Activated CD4-positive, alpha-beta memory T cell treated with anti-CD3 and anti-CD28 coated beads for 36 hours (primary cell): Measurements from ENCODE around the gene GNG13. TPM values are rescaled to one million over a fixed set of nuclear protein-coding genes. Genes with fewer than 3 reads are reported as not detected.

Experiments
- CTCF ChIA-PET: fragments of 350-600 bp; sonication (Branson Sonifier 250); formaldehyde crosslinking; loops from one replicate; lab custom pipeline; 2021; ENCODE audit warnings: antibody characterized with exemption, inconsistent platforms; lab: Charles Lee
- POLR2A ChIA-PET: fragments of 350-600 bp; sonication (Branson Sonifier 250); formaldehyde crosslinking; loops from one replicate; lab custom pipeline; 2021; ENCODE audit warnings: antibody characterized with exemption; lab: Charles Lee
- DNase-seq: peaks from one replicate; pipeline ENCODE4 v3.0.0-alpha.2; 2020
- H3K27ac Mint-ChIP-seq: one replicate; pipeline ENCODE4 v1.8.0; 2021; ENCODE audit warnings: mixed read lengths
- H3K27me3 Mint-ChIP-seq: one replicate; pipeline ENCODE4 v1.8.0; 2021; ENCODE audit warnings: mixed read lengths
- H3K36me3 Mint-ChIP-seq: one replicate; pipeline ENCODE4 v1.8.0; 2021; ENCODE audit warnings: mixed read lengths
- H3K4me1 Mint-ChIP-seq: one replicate; pipeline ENCODE4 v1.8.0; 2021; ENCODE audit warnings: low read depth, mixed read lengths
- H3K4me3 Mint-ChIP-seq: one replicate; pipeline ENCODE4 v1.8.0; 2021; ENCODE audit warnings: mild to moderate bottlenecking, mixed read lengths
- H3K9me3 Mint-ChIP-seq: one replicate; pipeline ENCODE4 v1.8.0; 2021; ENCODE audit warnings: mixed read lengths
- intact Hi-C: fragments of 100-400 bp; cut with micrococcal nuclease; formaldehyde crosslinking; loops from one replicate; pipeline ENCODE4 v1.15.1; 2023
- total RNA-seq, 2 experiments: library from RNA; stranded (reverse); gene quantifications; one replicate each; pipeline ENCODE4 v1.2.3, GENCODE V29; 2021

Gene GNG13
- total RNA-seq, 2 experiments from 2014 or later: not detected

DNA sequence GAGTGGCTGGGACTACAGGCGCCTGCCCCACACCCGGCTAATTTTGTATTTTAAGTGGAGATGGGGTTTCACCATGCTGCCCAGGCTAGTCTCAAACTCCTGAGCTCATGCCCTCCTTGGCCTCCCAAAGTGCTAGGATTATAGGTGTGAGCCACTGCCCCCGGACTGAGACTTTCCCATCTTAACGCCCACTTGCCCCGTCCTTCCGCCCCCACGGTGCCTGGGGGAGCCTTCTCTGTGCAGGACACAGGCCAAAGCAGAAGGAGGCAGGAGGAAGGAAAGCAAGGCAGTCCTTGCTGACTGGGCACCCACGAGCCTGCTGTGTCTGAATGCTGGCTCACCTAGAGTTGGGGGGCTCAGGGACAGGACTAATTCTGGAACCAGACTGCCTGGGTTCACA, 17.6 kb upstream of the GNG13 start:
- H3K36me3 Mint-ChIP-seq: no peaks in the 10 kb centered on the region
- peaks cover 17% of the 10 kb centered on the region for H3K27me3 Mint-ChIP-seq
- no peak overlapping the region for H3K4me3 Mint-ChIP-seq
- intact Hi-C loops: loop anchor here (5.0 kb wide), 1 partner anchor 239 kb away; no protein-coding TSS in a partner anchor
- CTCF ChIA-PET: no interaction called here
- H3K9me3 Mint-ChIP-seq: no peaks in the 10 kb centered on the region
- no peak for DNase-seq
- POLR2A ChIA-PET: no interaction called here
- H3K27ac Mint-ChIP-seq: no peak overlapping the region
- peaks cover 10% of the 10 kb centered on the region for H3K4me1 Mint-ChIP-seq

DNA sequence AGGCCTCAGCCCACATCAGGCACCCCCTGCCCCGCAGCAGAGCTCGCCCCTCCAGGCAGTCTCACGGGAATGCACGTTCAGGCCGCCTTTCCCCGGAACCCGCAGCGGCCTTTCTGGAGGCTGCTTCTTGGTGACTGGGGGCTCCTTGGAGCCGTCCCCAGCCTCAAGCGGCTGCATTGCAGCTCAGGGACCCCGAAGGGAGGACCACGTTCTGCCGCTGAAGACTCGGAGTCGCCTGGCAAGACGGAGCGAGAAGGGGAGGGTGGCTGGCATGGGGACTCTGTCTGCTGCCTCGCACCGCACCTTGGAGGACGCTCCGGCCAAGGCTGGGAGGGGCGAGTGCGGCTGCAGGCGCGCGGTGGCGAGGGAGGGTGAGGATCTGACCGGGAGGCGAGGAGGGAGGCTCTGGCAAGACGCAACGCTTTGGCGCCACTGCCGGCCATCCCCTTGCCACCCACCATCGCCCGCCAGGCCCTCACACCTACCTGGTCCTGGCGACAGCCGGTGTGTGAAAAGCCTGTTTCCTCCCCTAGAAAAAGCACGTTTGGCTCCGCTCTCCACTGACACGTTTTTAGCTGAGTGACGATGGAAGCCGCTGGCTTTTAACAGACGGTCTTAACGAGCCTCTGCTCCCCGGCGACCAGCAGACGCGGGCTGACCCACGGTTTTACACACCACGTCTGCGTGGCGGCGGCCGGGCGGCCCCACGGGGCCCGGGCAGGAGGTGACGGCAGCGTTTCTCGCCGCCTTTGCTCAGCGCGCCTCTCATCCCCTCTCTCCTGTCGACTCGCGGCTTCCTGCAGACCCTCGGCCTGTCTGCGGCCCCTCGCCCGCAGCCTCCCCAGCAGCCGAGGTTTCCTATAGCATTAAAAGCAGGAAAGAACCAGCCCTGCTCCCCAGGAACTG, 16.7 kb upstream of the GNG13 start:
- no peaks in the 10 kb centered on the region for H3K9me3 Mint-ChIP-seq
- peaks cover 10% of the 10 kb centered on the region for H3K4me1 Mint-ChIP-seq
- ChIA-PET CTCF (no interaction called here), POLR2A (no interaction called here)
- intact Hi-C loops: loop anchor here (5.0 kb wide), 1 partner anchor 240 kb away; no protein-coding TSS in a partner anchor
- H3K36me3 Mint-ChIP-seq: no peaks in the 10 kb centered on the region
- H3K4me3 Mint-ChIP-seq: no peak overlapping the region
- no peak for DNase-seq
- H3K27ac Mint-ChIP-seq: no peak overlapping the region
- H3K27me3 Mint-ChIP-seq: peaks cover 22% of the 10 kb centered on the region

GRCh38 chr16:815861-816260, 15.3 kb upstream of the GNG13 start:
- H3K4me1 Mint-ChIP-seq: peaks cover 10% of the 10 kb centered on the region
- POLR2A ChIA-PET: no interaction called here
- CTCF ChIA-PET: interaction anchor here (0.7 to 3.5 kb wide), 2 partner anchors 164 to 240 kb away, joined by 3 to 13 read pairs; no protein-coding TSS in a partner anchor
- H3K36me3 Mint-ChIP-seq: no peaks in the 10 kb centered on the region
- DNase-seq: no peak
- no peak overlapping the region for H3K27ac Mint-ChIP-seq
- intact Hi-C loops: loop anchor here (5.0 kb wide), 1 partner anchor 241 kb away; no protein-coding TSS in a partner anchor
- peaks cover 26% of the 10 kb centered on the region for H3K27me3 Mint-ChIP-seq
- no peaks in the 10 kb centered on the region for H3K9me3 Mint-ChIP-seq
- H3K4me3 Mint-ChIP-seq: no peak overlapping the region

DNA sequence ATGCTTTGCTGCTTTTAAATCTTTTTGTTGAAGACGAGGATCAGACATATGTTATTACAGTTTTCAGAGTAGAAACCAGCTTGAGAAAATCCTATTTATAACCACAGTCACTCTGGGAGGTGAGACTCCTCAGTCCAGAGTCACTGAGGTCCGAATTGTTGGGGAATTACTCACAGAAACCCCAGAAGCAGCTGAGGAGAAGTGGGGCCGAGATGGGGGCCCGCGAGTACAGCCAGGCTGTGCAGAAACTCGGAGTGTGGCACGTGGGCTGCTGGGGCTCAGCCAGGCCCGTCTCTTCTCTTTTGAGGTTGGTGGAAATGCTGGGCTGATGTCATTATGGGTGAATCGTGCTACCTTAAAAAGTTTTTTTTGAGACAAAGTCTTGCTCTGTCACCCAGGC, 14.4 kb upstream of the GNG13 start:
- POLR2A ChIA-PET: no interaction called here
- Mint-ChIP-seq H3K27ac (no peak overlapping the region), H3K36me3 (no peaks in the 10 kb centered on the region), H3K4me1 (peaks cover 8% of the 10 kb centered on the region), H3K27me3 (peaks cover 24% of the 10 kb centered on the region), H3K4me3 (no peak overlapping the region), H3K9me3 (no peaks in the 10 kb centered on the region)
- intact Hi-C loops: loop anchor here (5.0 kb wide), 1 partner anchor 242 kb away; no protein-coding TSS in a partner anchor
- DNase-seq: no peak
- CTCF ChIA-PET: interaction anchor here (0.8 to 3.5 kb wide), 3 partner anchors 240 to 288 kb away, joined by 3 to 13 read pairs (median 3); no protein-coding TSS in a partner anchor

DNA sequence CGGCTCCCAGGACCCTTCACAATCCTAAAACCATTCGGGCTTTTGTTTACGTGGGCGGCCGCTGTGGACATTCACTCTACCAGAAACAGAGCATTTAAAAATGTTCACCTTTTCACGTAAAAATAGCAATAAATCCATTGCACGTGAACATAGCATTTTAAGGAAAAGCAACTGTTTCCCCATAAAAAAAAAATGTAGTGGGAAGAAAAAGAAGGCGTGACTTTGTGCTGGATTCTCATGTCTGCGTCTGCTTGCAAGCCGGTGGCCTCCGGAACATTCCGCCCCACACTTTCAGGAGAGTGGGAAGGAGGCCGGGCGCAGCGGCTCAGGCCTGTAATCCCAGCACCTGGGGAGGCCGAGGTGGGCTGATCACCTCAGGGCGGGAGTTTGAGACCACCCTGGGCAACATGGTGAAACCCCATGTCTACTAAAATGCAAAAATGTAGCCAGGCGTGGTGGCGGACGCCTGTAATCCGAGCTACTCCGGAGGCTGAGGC, 13.4 kb upstream of the GNG13 start:
- Mint-ChIP-seq H3K9me3 (no peaks in the 10 kb centered on the region), H3K4me3 (no peak overlapping the region), H3K27me3 (peaks cover 22% of the 10 kb centered on the region), H3K36me3 (no peaks in the 10 kb centered on the region), H3K4me1 (no peaks in the 10 kb centered on the region), H3K27ac (no peak overlapping the region)
- CTCF ChIA-PET: interaction anchor here (0.8 to 3.5 kb wide), 3 partner anchors 241 to 289 kb away, joined by 3 to 13 read pairs (median 3); no protein-coding TSS in a partner anchor
- DNase-seq: no peak
- intact Hi-C loops: no loop called here
- POLR2A ChIA-PET: no interaction called here

DNA sequence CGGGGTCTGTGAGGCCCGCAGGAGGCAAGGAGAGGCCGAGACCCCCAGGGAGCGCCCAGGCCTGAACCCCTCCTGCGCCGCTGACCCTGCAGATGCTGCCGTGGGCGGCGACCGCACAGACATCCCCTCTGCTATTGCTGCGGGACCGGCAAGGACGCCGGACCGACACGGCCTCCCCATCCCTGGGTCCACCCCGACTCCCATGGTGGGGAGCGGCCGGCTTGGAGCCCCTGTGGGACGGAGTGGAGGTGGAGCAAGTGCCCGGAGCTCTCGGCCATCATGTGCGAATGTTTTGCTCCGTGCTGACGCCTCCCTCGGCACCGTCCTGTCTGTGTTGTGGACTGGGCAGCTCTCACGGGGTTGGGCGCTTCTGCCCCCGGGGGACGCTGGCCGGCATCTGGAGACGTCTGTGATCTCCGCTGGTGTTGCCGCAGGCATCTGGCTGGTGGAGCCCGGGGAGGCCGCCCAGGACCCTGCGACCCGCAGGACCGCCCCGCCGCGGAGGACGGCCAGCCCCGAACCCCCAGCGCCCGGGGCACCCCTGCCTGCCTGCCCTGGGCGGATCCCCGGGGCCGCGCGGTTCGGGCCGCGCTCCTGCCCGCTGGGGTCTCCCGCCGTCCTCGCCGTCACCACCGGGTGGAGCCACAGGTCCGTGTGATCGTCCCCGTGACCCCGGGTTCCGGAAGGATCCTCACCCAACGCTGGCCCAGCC, 12.8 kb upstream of the GNG13 start:
- Mint-ChIP-seq H3K27me3 (peaks cover 22% of the 10 kb centered on the region), H3K9me3 (no peaks in the 10 kb centered on the region), H3K36me3 (no peaks in the 10 kb centered on the region), H3K4me3 (no peak overlapping the region), H3K4me1 (peaks cover 3% of the 10 kb centered on the region), H3K27ac (no peak overlapping the region)
- intact Hi-C loops: no loop called here
- POLR2A ChIA-PET: no interaction called here
- CTCF ChIA-PET: interaction anchor here (3.5 kb wide), 1 partner anchor 242 kb away, joined by 13 read pairs; no protein-coding TSS in a partner anchor
- DNase-seq: peak; percentile 61

- Mint-ChIP-seq H3K27ac (peak overlapping the region; percentile 87), H3K4me3 (peak overlapping the region; percentile 95), H3K27me3 (peaks cover 11% of the 10 kb centered on the region), H3K4me1 (peaks cover 11% of the 10 kb centered on the region), H3K9me3 (no peaks in the 10 kb centered on the region), H3K36me3 (no peaks in the 10 kb centered on the region)
- intact Hi-C loops: loop anchor here (5.0 kb wide), 1 partner anchor 164 kb away; the partner anchor contains the start of gene LMF1
- ChIA-PET POLR2A (no interaction called here), CTCF (no interaction called here)
- no peak for DNase-seq
Measured at GRCh38 chr16:808085-808386, 7.5 kb upstream of the GNG13 start.

- POLR2A ChIA-PET: interaction anchor here (2.0 kb wide), 1 partner anchor 19 kb away, joined by 7 read pairs; the partner anchor contains the start of genes CHTF18 and RPUSD1
- CTCF ChIA-PET: no interaction called here
- intact Hi-C loops: loop anchor here (5.0 kb wide), 1 partner anchor 165 kb away; the partner anchor contains the start of gene LMF1
Measured at GRCh38 chr16:807347-808084, 7.0 kb upstream of the GNG13 start.

GRCh38 chr16:805474-805873, 4.9 kb upstream of the GNG13 start:
- Mint-ChIP-seq H3K36me3 (no peaks in the 10 kb centered on the region), H3K9me3 (no peaks in the 10 kb centered on the region), H3K27me3 (peaks cover 9% of the 10 kb centered on the region), H3K4me3 (no peak overlapping the region), H3K4me1 (peaks cover 11% of the 10 kb centered on the region), H3K27ac (no peak overlapping the region)
- DNase-seq: no peak
- intact Hi-C loops: loop anchor here (5.0 kb wide), 1 partner anchor 167 kb away; the partner anchor contains the start of gene LMF1
- POLR2A ChIA-PET: interaction anchor here (2.0 kb wide), 1 partner anchor 17 kb away, joined by 7 read pairs; the partner anchor contains the start of genes CHTF18 and RPUSD1
- CTCF ChIA-PET: interaction anchor here (1.5 kb wide), 1 partner anchor 93 kb away, joined by 3 read pairs; no protein-coding TSS in a partner anchor

More at GRCh38 chr16:807347-808084, 7.0 kb upstream of the GNG13 start:
- Mint-ChIP-seq H3K27me3 (peaks cover 7% of the 10 kb centered on the region), H3K4me3 (peak overlapping the region; percentile 95), H3K4me1 (peaks cover 11% of the 10 kb centered on the region), H3K27ac (peak overlapping the region; percentile 87), H3K36me3 (no peaks in the 10 kb centered on the region), H3K9me3 (no peaks in the 10 kb centered on the region)
- DNase-seq: peak; percentile 93

GRCh38 chr16:804193-805048, 3.9 kb upstream of the GNG13 start:
- Mint-ChIP-seq H3K4me3 (no peak overlapping the region), H3K27me3 (peaks cover 9% of the 10 kb centered on the region), H3K27ac (no peak overlapping the region), H3K36me3 (no peaks in the 10 kb centered on the region), H3K9me3 (no peaks in the 10 kb centered on the region), H3K4me1 (peaks cover 11% of the 10 kb centered on the region)
- POLR2A ChIA-PET: no interaction called here
- DNase-seq: no peak
- CTCF ChIA-PET: interaction anchor here (1.3 to 1.5 kb wide), 2 partner anchors 17 to 92 kb away, joined by 3 to 4 read pairs; partner anchors contain the start of genes CHTF18 and RPUSD1
- intact Hi-C loops: loop anchor here (5.0 kb wide), 1 partner anchor 168 kb away; the partner anchor contains the start of gene LMF1
